T-helper 22 cell (primary cell): ENCODE measurements around the gene HBM.
"Not testable (repeated sequence)": the region's sequence is repeated elsewhere in the genome, so short reads cannot be mapped to it uniquely, and the experiment has no call there.

Source experiments
- DNase-seq: peaks from one replicate; pipeline ENCODE4 v3.0.0-alpha.2; 2020; ENCODE audit warnings: low read depth

Gene HBM

DNA sequence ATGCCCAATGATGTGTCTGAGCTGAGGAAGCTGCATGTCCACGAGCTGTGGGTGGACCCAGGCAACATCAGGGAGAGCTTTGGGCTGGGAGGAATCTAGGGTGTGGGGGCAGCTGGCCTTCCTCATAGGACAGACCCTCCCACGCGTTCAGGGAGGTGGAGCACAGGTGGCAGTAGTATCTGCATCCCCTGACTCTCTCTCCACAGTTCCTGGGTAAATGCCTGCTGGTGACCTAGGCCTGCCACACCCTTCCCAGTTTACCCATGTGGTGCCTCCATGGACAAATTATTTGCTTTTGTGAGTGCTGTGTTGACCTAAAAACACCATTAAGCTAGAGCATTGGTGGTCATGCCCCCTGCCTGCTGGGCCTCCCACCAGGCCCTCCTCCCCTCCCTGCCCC lies 3.2 kb downstream of the HBM start:
- no peak for DNase-seq

DNA sequence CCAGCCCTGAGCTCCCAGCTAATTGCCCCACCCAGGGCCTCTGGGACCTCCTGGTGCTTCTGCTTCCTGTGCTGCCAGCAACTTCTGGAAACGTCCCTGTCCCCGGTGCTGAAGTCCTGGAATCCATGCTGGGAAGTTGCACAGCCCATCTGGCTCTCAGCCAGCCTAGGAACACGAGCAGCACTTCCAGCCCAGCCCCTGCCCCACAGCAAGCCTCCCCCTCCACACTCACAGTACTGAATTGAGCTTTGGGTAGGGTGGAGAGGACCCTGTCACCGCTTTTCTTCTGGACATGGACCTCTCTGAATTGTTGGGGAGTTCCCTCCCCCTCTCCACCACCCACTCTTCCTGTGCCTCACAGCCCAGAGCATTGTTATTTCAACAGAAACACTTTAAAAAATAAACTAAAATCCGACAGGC lies 4.3 kb downstream of the HBM start:
- not testable (repeated sequence) for DNase-seq

DNA sequence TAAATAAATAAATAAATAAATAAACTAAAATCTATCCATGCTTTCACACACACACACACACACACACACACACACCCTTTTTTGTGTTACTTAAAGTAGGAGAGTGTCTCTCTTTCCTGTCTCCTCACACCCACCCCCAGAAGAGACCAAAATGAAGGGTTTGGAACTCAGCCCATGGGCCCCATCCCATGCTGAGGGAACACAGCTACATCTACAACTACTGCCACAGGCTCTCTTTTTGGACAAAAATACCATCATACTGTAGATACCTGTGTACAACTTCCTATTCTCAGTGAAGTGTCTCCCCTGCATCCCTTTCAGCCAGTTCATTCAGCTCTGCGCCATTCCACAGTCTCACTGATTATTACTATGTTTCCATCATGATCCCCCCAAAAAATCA lies 5.0 kb downstream of the HBM start:
- DNase-seq: no peak

DNA sequence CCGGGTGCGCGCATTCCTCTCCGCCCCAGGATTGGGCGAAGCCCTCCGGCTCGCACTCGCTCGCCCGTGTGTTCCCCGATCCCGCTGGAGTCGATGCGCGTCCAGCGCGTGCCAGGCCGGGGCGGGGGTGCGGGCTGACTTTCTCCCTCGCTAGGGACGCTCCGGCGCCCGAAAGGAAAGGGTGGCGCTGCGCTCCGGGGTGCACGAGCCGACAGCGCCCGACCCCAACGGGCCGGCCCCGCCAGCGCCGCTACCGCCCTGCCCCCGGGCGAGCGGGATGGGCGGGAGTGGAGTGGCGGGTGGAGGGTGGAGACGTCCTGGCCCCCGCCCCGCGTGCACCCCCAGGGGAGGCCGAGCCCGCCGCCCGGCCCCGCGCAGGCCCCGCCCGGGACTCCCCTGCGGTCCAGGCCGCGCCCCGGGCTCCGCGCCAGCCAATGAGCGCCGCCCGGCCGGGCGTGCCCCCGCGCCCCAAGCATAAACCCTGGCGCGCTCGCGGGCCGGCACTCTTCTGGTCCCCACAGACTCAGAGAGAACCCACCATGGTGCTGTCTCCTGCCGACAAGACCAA lies 6.7 kb downstream of the HBM start, which contains the start of gene HBA2:
Gene HBA2, plus strand, starts transcription at position 503 of the 568 bp plus-strand sequence. Its CDS starts 37 bp downstream, at position 540.
- DNase-seq: not testable (repeated sequence)

DNA sequence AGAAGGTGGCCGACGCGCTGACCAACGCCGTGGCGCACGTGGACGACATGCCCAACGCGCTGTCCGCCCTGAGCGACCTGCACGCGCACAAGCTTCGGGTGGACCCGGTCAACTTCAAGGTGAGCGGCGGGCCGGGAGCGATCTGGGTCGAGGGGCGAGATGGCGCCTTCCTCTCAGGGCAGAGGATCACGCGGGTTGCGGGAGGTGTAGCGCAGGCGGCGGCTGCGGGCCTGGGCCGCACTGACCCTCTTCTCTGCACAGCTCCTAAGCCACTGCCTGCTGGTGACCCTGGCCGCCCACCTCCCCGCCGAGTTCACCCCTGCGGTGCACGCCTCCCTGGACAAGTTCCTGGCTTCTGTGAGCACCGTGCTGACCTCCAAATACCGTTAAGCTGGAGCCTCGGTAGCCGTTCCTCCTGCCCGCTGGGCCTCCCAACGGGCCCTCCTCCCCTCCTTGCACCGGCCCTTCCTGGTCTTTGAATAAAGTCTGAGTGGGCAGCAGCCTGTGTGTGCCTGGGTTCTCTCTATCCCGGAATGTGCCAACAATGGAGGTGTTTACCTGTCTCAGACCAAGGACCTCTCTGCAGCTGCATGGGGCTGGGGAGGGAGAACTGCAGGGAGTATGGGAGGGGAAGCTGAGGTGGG lies 7.6 kb downstream of the HBM start:
- not testable (repeated sequence) for DNase-seq

DNA sequence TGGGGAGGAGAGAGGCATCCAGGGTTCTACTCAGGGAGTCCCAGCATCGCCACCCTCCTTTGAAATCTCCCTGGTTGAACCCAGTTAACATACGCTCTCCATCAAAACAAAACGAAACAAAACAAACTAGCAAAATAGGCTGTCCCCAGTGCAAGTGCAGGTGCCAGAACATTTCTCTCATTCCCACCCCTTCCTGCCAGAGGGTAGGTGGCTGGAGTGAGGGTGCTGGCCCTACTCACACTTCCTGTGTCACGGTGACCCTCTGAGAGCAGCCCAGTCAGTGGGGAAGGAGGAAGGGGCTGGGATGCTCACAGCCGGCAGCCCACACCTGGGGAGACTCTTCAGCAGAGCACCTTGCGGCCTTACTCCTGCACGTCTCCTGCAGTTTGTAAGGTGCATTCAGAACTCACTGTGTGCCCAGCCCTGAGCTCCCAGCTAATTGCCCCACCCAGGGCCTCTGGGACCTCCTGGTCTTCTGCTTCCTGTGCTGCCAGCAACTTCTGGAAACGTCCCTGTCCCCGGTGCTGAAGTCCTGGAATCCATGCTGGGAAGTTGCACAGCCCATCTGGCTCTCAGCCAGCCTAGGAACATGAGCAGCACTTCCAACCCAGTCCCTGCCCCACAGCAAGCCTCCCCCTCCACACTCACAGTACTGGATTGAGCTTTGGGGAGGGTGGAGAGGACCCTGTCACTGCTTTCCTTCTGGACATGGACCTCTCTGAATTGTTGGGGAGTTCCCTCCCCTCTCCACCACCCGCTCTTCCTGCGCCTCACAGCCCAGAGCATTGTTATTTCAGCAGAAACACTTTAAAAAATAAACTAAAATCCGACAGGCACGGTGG lies 8.4 kb downstream of the HBM start:
- DNase-seq: not testable (repeated sequence)

DNA sequence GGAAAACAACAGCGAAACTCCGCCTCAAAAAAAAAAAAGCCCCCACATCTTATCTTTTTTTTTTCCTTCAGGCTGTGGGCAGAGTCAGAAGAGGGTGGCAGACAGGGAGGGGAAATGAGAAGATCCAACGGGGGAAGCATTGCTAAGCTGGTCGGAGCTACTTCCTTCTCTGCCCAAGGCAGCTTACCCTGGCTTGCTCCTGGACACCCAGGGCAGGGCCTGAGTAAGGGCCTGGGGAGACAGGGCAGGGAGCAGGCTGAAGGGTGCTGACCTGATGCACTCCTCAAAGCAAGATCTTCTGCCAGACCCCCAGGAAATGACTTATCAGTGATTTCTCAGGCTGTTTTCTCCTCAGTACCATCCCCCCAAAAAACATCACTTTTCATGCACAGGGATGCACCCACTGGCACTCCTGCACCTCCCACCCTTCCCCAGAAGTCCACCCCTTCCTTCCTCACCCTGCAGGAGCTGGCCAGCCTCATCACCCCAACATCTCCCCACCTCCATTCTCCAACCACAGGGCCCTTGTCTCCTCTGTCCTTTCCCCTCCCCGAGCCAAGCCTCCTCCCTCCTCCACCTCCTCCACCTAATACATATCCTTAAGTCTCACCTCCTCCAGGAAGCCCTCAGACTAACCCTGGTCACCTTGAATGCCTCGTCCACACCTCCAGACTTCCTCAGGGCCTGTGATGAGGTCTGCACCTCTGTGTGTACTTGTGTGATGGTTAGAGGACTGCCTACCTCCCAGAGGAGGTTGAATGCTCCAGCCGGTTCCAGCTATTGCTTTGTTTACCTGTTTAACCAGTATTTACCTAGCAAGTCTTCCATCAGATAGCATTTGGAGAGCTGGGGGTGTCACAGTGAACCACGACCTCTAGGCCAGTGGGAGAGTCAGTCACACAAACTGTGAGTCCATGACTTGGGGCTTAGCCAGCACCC lies 9.5 kb downstream of the HBM start:
- no peak for DNase-seq

DNA sequence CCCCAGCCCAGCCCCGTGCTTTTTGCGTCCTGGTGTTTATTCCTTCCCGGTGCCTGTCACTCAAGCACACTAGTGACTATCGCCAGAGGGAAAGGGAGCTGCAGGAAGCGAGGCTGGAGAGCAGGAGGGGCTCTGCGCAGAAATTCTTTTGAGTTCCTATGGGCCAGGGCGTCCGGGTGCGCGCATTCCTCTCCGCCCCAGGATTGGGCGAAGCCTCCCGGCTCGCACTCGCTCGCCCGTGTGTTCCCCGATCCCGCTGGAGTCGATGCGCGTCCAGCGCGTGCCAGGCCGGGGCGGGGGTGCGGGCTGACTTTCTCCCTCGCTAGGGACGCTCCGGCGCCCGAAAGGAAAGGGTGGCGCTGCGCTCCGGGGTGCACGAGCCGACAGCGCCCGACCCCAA lies 10.2 kb downstream of the HBM start:
- DNase-seq: not testable (repeated sequence)

DNA sequence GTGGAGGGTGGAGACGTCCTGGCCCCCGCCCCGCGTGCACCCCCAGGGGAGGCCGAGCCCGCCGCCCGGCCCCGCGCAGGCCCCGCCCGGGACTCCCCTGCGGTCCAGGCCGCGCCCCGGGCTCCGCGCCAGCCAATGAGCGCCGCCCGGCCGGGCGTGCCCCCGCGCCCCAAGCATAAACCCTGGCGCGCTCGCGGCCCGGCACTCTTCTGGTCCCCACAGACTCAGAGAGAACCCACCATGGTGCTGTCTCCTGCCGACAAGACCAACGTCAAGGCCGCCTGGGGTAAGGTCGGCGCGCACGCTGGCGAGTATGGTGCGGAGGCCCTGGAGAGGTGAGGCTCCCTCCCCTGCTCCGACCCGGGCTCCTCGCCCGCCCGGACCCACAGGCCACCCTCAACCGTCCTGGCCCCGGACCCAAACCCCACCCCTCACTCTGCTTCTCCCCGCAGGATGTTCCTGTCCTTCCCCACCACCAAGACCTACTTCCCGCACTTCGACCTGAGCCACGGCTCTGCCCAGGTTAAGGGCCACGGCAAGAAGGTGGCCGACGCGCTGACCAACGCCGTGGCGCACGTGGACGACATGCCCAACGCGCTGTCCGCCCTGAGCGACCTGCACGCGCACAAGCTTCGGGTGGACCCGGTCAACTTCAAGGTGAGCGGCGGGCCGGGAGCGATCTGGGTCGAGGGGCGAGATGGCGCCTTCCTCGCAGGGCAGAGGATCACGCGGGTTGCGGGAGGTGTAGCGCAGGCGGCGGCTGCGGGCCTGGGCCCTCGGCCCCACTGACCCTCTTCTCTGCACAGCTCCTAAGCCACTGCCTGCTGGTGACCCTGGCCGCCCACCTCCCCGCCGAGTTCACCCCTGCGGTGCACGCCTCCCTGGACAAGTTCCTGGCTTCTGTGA lies 11.0 kb downstream of the HBM start, which contains the start of gene HBA1:
Gene HBA1, plus strand, starts transcription at position 204 of the 906 bp plus-strand sequence. Its CDS starts 37 bp downstream, at position 241.
- not testable (repeated sequence) for DNase-seq

DNA sequence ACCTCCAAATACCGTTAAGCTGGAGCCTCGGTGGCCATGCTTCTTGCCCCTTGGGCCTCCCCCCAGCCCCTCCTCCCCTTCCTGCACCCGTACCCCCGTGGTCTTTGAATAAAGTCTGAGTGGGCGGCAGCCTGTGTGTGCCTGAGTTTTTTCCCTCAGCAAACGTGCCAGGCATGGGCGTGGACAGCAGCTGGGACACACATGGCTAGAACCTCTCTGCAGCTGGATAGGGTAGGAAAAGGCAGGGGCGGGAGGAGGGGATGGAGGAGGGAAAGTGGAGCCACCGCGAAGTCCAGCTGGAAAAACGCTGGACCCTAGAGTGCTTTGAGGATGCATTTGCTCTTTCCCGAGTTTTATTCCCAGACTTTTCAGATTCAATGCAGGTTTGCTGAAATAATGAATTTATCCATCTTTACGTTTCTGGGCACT lies 11.6 kb downstream of the HBM start:
- DNase-seq: no peak

DNA sequence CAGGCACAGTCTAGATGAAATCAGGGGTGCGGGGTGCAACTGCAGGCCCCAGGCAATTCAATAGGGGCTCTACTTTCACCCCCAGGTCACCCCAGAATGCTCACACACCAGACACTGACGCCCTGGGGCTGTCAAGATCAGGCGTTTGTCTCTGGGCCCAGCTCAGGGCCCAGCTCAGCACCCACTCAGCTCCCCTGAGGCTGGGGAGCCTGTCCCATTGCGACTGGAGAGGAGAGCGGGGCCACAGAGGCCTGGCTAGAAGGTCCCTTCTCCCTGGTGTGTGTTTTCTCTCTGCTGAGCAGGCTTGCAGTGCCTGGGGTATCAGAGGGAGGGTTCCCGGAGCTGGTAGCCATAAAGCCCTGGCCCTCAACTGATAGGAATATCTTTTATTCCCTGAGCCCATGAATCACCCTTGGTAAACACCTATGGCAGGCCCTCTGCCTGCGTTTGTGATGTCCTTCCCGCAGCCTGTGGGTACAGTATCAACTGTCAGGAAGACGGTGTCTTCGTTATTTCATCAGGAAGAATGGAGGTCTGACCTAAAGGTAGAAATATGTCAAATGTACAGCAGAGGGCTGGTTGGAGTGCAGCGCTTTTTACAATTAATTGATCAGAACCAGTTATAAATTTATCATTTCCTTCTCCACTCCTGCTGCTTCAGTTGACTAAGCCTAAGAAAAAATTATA lies 12.3 kb downstream of the HBM start:
- DNase-seq: no peak

DNA sequence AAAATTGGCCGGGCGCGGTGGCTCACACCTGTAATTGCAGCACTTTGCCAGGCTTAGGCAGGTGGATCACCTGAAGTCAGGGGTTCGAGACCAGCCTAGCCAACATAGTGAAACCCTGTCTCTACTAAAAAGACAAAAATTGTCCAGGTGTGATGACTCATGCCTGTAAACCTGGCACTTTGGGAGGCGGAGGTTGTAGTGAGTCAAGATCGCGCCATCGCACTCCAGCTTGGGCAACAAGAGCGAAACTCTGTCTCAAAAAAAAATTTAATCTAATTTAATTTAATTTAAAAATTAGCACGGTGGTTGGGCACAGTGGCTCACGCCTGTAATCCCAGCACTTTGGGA lies 12.9 kb downstream of the HBM start:
- DNase-seq: no peak

DNA sequence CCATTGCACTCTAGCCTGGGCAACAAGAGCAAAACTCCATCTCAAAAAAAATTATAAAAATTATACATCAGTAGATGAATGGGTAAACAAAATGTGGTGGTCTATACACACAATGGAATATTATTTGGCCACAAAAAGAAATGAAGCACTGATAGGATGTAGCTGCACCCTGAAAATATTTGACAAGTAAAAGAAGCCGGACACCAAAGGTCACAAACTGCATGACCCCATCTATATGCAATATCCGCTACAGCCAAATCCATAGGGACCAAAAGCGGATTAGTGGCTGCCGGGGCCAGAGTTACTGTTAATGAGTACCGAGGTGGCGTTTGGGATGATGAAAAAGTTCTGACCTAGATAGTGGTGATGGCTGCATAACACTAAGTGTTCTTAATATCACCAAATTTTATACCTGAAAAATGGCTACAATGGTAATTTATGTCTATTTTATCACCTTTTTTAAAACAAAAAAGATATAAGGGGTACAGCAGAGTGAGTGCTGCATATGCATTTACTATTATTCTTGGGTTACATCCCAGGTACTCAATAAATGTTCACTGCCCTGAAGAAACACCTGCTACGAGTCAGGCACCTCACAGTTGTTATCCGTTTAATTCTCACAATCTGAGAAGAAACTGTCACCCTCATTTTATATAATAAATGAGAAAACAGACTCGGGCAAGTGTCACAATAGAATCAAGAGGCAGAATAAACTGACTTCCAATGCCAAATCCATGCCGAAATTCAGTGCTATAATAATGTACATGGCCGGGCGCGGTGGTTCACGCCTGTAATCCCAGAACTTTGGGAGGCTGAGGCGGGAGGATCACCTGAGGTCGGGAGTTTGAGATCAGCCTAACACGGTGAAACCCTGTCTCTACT lies 13.7 kb downstream of the HBM start:
- no peak for DNase-seq

DNA sequence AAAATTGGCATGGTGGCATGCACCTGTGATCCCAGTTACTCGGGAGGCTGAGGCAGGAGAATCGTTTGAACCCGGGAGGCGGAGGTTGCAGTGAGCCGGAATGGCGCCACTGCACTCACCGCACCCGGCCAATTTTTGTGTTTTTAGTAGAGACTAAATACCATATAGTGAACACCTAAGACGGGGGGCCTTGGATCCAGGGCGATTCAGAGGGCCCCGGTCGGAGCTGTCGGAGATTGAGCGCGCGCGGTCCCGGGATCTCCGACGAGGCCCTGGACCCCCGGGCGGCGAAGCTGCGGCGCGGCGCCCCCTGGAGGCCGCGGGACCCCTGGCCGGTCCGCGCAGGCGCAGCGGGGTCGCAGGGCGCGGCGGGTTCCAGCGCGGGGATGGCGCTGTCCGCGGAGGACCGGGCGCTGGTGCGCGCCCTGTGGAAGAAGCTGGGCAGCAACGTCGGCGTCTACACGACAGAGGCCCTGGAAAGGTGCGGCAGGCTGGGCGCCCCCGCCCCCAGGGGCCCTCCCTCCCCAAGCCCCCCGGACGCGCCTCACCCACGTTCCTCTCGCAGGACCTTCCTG lies 14.4 kb downstream of the HBM start, which contains the start of gene HBQ1:
Gene HBQ1, plus strand, starts transcription at position 359 of the 575 bp plus-strand sequence. Its CDS starts 28 bp downstream, at position 387.
- no peak for DNase-seq

DNA sequence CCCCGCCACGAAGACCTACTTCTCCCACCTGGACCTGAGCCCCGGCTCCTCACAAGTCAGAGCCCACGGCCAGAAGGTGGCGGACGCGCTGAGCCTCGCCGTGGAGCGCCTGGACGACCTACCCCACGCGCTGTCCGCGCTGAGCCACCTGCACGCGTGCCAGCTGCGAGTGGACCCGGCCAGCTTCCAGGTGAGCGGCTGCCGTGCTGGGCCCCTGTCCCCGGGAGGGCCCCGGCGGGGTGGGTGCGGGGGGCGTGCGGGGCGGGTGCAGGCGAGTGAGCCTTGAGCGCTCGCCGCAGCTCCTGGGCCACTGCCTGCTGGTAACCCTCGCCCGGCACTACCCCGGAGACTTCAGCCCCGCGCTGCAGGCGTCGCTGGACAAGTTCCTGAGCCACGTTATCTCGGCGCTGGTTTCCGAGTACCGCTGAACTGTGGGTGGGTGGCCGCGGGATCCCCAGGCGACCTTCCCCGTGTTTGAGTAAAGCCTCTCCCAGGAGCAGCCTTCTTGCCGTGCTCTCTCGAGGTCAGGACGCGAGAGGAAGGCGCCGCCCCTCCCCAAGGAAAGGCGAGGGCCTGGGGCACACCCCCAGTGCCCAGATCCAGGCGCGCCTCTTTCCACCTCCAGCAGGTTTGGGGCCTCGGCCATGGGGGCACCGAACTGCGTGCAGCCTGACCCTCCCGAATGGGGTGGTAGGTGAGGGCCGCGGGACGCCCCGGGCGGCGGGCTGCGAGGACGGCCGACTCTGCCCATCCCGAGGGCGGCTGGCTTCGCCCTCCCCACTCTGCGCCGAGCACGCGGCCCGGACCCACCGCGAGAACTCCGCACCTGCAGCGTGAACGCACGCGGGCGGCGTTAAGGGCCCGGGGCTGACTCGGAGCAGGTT lies 15.1 kb downstream of the HBM start:
- DNase-seq: peak; percentile 58

DNA sequence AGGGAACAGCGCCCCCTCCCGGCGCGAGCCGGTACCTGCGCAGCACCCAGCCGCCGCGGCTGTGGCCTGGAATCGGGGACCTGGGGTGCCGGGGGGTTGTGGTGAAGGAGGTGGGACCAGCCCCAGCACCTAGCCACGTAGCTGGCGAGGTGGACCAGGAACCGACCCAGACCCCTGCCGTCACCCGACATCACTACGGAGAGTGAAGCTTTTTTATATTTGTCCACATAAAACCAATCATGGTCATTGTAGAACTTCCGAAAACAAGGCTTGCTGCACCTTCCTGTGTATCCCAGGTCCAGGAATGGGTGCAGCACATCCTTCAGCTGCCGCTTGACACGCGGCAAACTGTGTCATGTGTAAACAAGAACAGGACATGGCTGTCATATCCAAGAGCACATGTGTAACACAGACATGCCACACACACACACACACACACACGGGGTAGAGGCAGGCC lies 15.8 kb downstream of the HBM start:
- DNase-seq: no peak

DNA sequence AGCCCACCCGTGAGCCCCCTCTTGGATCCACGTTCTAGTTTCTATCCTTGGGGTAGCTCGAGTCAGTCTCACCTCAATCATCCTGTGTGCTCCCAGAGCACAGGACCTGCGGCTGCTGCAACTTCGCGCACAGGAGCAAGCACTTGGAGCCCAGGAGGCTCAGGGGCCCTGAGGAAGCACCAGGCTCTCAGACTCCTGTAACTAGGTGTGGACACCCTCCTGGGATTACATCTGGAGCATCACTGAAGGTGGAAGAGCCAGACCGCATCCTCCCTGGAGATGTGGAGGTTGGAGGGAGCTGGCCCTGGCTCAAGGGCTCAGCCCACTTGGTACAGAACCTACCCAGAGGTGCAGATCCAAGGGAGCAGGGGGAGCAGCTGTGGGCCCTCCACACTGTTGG lies 17.2 kb downstream of the HBM start:
- no peak for DNase-seq

DNA sequence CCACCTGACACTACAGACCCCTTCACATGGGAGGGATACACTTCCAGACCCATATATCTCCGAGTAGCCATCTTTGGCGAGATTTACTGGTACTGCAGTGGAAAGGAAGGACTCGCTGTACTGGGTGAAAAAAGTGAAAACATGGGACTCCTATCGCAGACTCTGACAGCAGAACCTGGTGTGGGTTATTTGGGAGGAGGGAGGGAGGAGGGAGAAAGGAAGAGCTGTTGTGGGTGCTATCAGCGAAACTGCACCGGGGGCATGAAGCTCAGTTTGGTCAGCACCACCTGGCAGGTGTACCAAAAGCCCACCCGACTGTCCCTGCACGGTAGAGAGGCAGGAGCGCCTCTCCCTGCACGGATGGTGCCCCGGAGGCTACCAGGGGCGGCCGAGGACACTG lies 19.4 kb downstream of the HBM start:
- DNase-seq: no peak
